Mesothelial cell of epicardium (in vitro differentiated cells): ENCODE measurements around the gene VSTM4. TPM values are rescaled to one million over a fixed set of nuclear protein-coding genes. Genes with fewer than 3 reads are reported as not detected.

Experiments
- DNase-seq, 2 experiments: peaks; one replicate each; pipeline ENCODE4 v3.0.0; 2021; ENCODE audit warnings: low spot score in 2 of 2; ENCODE audit not compliant: unreplicated experiment in 2 of 2
- H3K27ac Mint-ChIP-seq: 2 replicates; pipeline ENCODE4 v1.8.0; 2021; ENCODE audit warnings: mixed read lengths
- H3K27me3 Mint-ChIP-seq: 2 replicates; pipeline ENCODE4 v1.8.0; 2021; ENCODE audit warnings: low read depth, mixed read lengths
- H3K36me3 Mint-ChIP-seq: 2 replicates; pipeline ENCODE4 v1.8.0; 2021; ENCODE audit warnings: mixed read lengths
- H3K4me1 Mint-ChIP-seq: 2 replicates; pipeline ENCODE4 v1.8.0; 2021; ENCODE audit warnings: mixed read lengths
- H3K4me3 Mint-ChIP-seq: 2 replicates; pipeline ENCODE4 v1.8.0; 2021; ENCODE audit warnings: mild to moderate bottlenecking, moderate library complexity, mixed read lengths
- H3K9me3 Mint-ChIP-seq: 2 replicates; pipeline ENCODE4 v1.8.0; 2021; ENCODE audit warnings: mixed read lengths
- CTCF ChIP-seq: fragments of 200-600 bp; sonication (generic); IDR thresholded peaks from one replicate; pipeline ENCODE4 v1.5.0; 2021; ENCODE audit warnings: antibody characterized with exemption; ENCODE audit not compliant: unreplicated experiment
- total RNA-seq: library from RNA; stranded (reverse); gene quantifications from 3 replicates; pipeline ENCODE4 v1.2.1, GENCODE V29; 2021

The VSTM4 gene
- total RNA-seq, 1 donor from 2014 or later, result 3.5 TPM

DNA sequence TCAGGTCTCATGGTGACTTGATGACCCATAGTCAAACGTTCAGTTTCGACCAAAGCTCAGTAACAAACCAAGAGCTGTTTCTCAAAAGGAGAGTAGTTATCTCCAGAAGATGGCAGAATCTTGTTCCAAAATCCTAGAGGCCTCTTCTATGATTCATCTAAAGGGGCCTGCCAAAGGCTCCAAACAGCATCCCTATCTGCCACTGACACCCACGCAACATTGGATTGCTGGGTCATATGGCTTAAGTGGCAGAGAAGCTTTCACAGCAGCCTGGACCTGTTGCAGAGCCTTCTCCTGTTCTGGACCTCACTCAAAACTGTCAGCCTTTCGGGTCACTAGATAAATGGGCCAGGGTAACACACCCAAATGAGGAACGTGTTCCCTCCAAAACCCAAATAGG, 121.7 kb downstream of the VSTM4 start:
- DNase-seq, result no peak
- H3K4me3 Mint-ChIP-seq, result no peak overlapping the region
- peaks cover 25% of the 10 kb centered on the region for H3K27me3 Mint-ChIP-seq
- no peak for TF ChIP-seq CTCF
- no peaks in the 10 kb centered on the region for H3K4me1 Mint-ChIP-seq
- H3K9me3 Mint-ChIP-seq, result no peaks in the 10 kb centered on the region
- H3K36me3 Mint-ChIP-seq, result no peaks in the 10 kb centered on the region
- H3K27ac Mint-ChIP-seq, result no peak overlapping the region

- H3K4me1 Mint-ChIP-seq, result no peaks in the 10 kb centered on the region
These were observed 125.1 kb downstream of the VSTM4 start for GRCh38 chr10:48990226-48990625.

GRCh38 chr10:48985621-48986158, 129.6 kb downstream of the VSTM4 start:
- Mint-ChIP-seq H3K9me3 (no peaks in the 10 kb centered on the region), H3K4me3 (no peak overlapping the region), H3K27me3 (peaks cover 4% of the 10 kb centered on the region), H3K4me1 (no peaks in the 10 kb centered on the region), H3K36me3 (no peaks in the 10 kb centered on the region), H3K27ac (no peak overlapping the region)
- DNase-seq, result no peak
- TF ChIP-seq CTCF, result no peak

More at GRCh38 chr10:48990226-48990625, 125.1 kb downstream of the VSTM4 start:
- no peak overlapping the region for H3K27ac Mint-ChIP-seq
- H3K36me3 Mint-ChIP-seq, result no peaks in the 10 kb centered on the region
- H3K4me3 Mint-ChIP-seq, result no peak overlapping the region
- H3K9me3 Mint-ChIP-seq, result no peaks in the 10 kb centered on the region
- no peak for TF ChIP-seq CTCF
- peaks cover 13% of the 10 kb centered on the region for H3K27me3 Mint-ChIP-seq
- DNase-seq, result no peak

DNA sequence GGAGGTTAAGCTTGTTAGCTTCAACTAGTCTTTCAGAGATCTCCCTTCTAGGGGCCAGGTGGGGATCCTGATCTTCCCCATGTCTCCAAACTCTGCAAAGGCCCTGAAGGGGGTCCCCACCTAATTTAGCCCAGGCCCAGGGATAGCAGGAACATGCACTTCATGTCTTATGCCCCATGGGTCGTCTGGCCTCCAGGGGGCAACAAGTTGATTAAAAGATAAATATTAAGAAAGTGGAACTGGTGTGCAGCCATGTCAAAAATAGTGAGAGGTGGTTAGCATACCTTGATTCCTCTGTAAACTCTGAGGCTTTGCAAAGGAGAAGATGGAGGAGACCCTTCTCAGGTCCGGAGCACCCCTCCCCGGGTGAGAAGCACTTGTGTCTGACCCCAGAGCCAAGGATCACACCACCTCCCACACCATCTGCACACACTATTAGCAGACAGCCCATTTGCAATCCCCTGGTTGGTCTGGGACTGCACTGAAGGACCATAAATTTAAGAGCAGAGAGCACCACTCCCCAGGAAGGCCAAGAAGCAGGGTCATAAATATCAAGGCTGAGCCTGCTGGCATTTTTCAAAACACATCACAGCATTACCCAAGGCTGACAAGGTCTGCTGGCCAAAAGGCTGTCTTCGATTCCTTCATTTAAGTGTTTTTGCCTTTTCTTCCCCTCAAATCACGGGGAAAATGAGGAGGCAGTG, 131.5 kb downstream of the VSTM4 start:
- Mint-ChIP-seq H3K4me3 (no peak overlapping the region), H3K4me1 (no peaks in the 10 kb centered on the region), H3K9me3 (no peaks in the 10 kb centered on the region), H3K27ac (no peak overlapping the region), H3K27me3 (peaks cover 15% of the 10 kb centered on the region), H3K36me3 (no peaks in the 10 kb centered on the region)
- DNase-seq, result no peak
- no peak for TF ChIP-seq CTCF

- peaks cover 21% of the 10 kb centered on the region for H3K27me3 Mint-ChIP-seq
- TF ChIP-seq CTCF, result no peak
These were observed 132.7 kb downstream of the VSTM4 start for GRCh38 chr10:48982584-48982983.

More at GRCh38 chr10:48982584-48982983, 132.7 kb downstream of the VSTM4 start:
- H3K9me3 Mint-ChIP-seq, result no peaks in the 10 kb centered on the region
- H3K36me3 Mint-ChIP-seq, result no peaks in the 10 kb centered on the region
- H3K4me3 Mint-ChIP-seq, result no peak overlapping the region
- DNase-seq, result no peak
- H3K27ac Mint-ChIP-seq, result no peak overlapping the region
- no peaks in the 10 kb centered on the region for H3K4me1 Mint-ChIP-seq
